H9 (cell line): ENCODE results near the gene NGRN. TPM values are rescaled to one million over a fixed set of nuclear protein-coding genes. Genes with fewer than 3 reads are reported as not detected.

Experiments used
- DNase-seq: peaks from one replicate; pipeline ENCODE4 v3.0.0-alpha.2; 2017
- H2AFZ ChIP-seq: one replicate; pipeline ENCODE4 v1.6.1; 2013; ENCODE audit warnings: mild to moderate bottlenecking, low read length, control low read depth, moderate library complexity
- H2AK5ac ChIP-seq: 2 replicates; pipeline ENCODE4 v1.6.1; 2013; ENCODE audit warnings: low read length, control low read depth, mixed read lengths; ENCODE audit not compliant: insufficient read length
- H2BK120ac ChIP-seq: one replicate; pipeline ENCODE4 v1.6.1; 2013; ENCODE audit warnings: low read depth, mild to moderate bottlenecking, low read length, control low read depth, inconsistent platforms; ENCODE audit not compliant: poor library complexity, severe bottlenecking
- H2BK12ac ChIP-seq: 2 replicates; pipeline ENCODE4 v1.6.1; 2013; ENCODE audit warnings: low read length, control low read depth, mixed read lengths, low read depth; ENCODE audit not compliant: insufficient read length
- H2BK15ac ChIP-seq: 2 replicates; pipeline ENCODE4 v1.6.1; 2013; ENCODE audit warnings: low read depth, low read length, control low read depth
- H2BK20ac ChIP-seq: one replicate; pipeline ENCODE4 v1.6.1; 2013; ENCODE audit warnings: low read depth, mild to moderate bottlenecking, low read length, control low read depth, inconsistent platforms; ENCODE audit not compliant: poor library complexity, severe bottlenecking
- H2BK5ac ChIP-seq: 2 replicates; pipeline ENCODE4 v1.6.1; 2013; ENCODE audit warnings: low read length, control low read depth, mixed read lengths; ENCODE audit not compliant: insufficient read length
- H3K14ac ChIP-seq: 2 replicates; pipeline ENCODE4 v1.6.1; 2013; ENCODE audit warnings: low read length, control low read depth; ENCODE audit not compliant: insufficient read depth
- H3K18ac ChIP-seq: 2 replicates; pipeline ENCODE4 v1.6.1; 2013; ENCODE audit warnings: low read depth, mild to moderate bottlenecking, mixed read lengths, low read length, control low read depth; ENCODE audit not compliant: insufficient read length
- H3K23ac ChIP-seq: 2 replicates; pipeline ENCODE4 v1.6.1; 2013; ENCODE audit warnings: low read length, control low read depth, mixed read lengths, low read depth; ENCODE audit not compliant: insufficient read length
- H3K23me2 ChIP-seq: 2 replicates; pipeline ENCODE4 v1.6.1; 2013; ENCODE audit warnings: low read depth, mild to moderate bottlenecking, mixed read lengths, low read length, control low read depth; ENCODE audit not compliant: insufficient read length, poor library complexity, severe bottlenecking
- H3K27ac ChIP-seq: 2 replicates; pipeline ENCODE4 v1.5.1; 2013; ENCODE audit warnings: low read length, control low read depth, mixed read lengths, low read depth; ENCODE audit not compliant: insufficient read length
- H3K27me3 ChIP-seq: 2 replicates; pipeline ENCODE4 v1.6.1; 2013; ENCODE audit warnings: low read length, control low read depth, inconsistent platforms; ENCODE audit not compliant: insufficient read depth
- H3K4ac ChIP-seq: 2 replicates; pipeline ENCODE4 v1.6.1; 2013; ENCODE audit warnings: low read depth, mild to moderate bottlenecking, control low read depth, inconsistent platforms, low read length, moderate library complexity
- H3K4me1 ChIP-seq: 2 replicates; pipeline ENCODE4 v1.6.1; 2013; ENCODE audit warnings: low read length, control low read depth, inconsistent platforms; ENCODE audit not compliant: insufficient read depth
- H3K4me2 ChIP-seq: 2 replicates; pipeline ENCODE4 v1.6.1; 2013; ENCODE audit warnings: low read length, control low read depth, mixed read lengths; ENCODE audit not compliant: insufficient read length, insufficient read depth
- H3K56ac ChIP-seq: 2 replicates; pipeline ENCODE4 v1.6.1; 2013; ENCODE audit warnings: low read depth, mild to moderate bottlenecking, mixed read lengths, low read length, control low read depth; ENCODE audit not compliant: insufficient read length
- H3K79me1 ChIP-seq: 2 replicates; pipeline ENCODE4 v1.6.1; 2013; ENCODE audit warnings: low read depth, mild to moderate bottlenecking, moderate library complexity, low read length, control low read depth, inconsistent platforms; ENCODE audit not compliant: insufficient read depth, poor library complexity, severe bottlenecking
- H3K79me2 ChIP-seq: 2 replicates; pipeline ENCODE4 v1.6.1; 2013; ENCODE audit warnings: low read length, control low read depth, inconsistent platforms; ENCODE audit not compliant: insufficient read depth
- H3K9ac ChIP-seq: 2 replicates; pipeline ENCODE4 v1.6.1; 2013; ENCODE audit warnings: low read length, control low read depth, mixed read lengths; ENCODE audit not compliant: insufficient read length; ENCODE audit errors: extremely low read depth
- H3K9me3 ChIP-seq: one replicate; pipeline ENCODE4 v1.6.1; 2013; ENCODE audit warnings: low read depth, low read length, inconsistent platforms; ENCODE audit not compliant: control insufficient read depth
- H3T11ph ChIP-seq: one replicate; pipeline ENCODE4 v1.6.1; 2013; ENCODE audit warnings: mild to moderate bottlenecking, low read length, control low read depth, inconsistent platforms
- H4K20me1 ChIP-seq: one replicate; pipeline ENCODE4 v1.6.1; 2013; ENCODE audit not compliant: control insufficient read depth, insufficient read length, insufficient read depth
- H4K5ac ChIP-seq: 2 replicates; pipeline ENCODE4 v1.6.1; 2013; ENCODE audit warnings: low read depth, mild to moderate bottlenecking, mixed read lengths, low read length, control low read depth; ENCODE audit not compliant: insufficient read length
- H4K8ac ChIP-seq: replicated peaks from 2 replicates; pipeline ENCODE4 v1.6.1; 2013; ENCODE audit warnings: low read length, control low read depth, mixed read lengths, low read depth; ENCODE audit not compliant: insufficient read length
- H4K91ac ChIP-seq: 2 replicates; pipeline ENCODE4 v1.6.1; 2013; ENCODE audit warnings: low read depth, mild to moderate bottlenecking, moderate library complexity, mixed read lengths, low read length, control low read depth; ENCODE audit not compliant: insufficient read length
- H3K27ac Mint-ChIP-seq, 3 experiments: 2 replicates in 2 of 3; 3 replicates in 1 of 3; pipeline ENCODE4 v1.8.0; 2020 to 2021; ENCODE audit warnings: mixed read lengths in 3 of 3, mild to moderate bottlenecking in 1 of 3, moderate library complexity in 1 of 3
- H3K27me3 Mint-ChIP-seq: 2 replicates; pipeline ENCODE4 v1.8.0; 2021; ENCODE audit warnings: low read depth, mild to moderate bottlenecking, moderate library complexity, mixed read lengths
- H3K36me3 Mint-ChIP-seq, 3 experiments: 2 replicates in 2 of 3; 3 replicates in 1 of 3; pipeline ENCODE4 v1.8.0; 2020 to 2021; ENCODE audit warnings: low read depth in 3 of 3, mixed read lengths in 3 of 3; ENCODE audit not compliant: insufficient read depth in 1 of 3
- H3K4me1 Mint-ChIP-seq, 2 experiments: 2 replicates each; pipeline ENCODE4 v1.8.0; 2020; ENCODE audit warnings: mixed read lengths in 2 of 2
- H3K4me3 Mint-ChIP-seq, 2 experiments: 2 replicates in 1 of 2; 3 replicates in 1 of 2; pipeline ENCODE4 v1.8.0; 2020 to 2021; ENCODE audit warnings: mild to moderate bottlenecking in 2 of 2, mixed read lengths in 2 of 2, moderate library complexity in 1 of 2
- H3K9me3 Mint-ChIP-seq, 2 experiments: 2 replicates in 1 of 2; 3 replicates in 1 of 2; pipeline ENCODE4 v1.8.0; 2020; ENCODE audit warnings: mild to moderate bottlenecking in 2 of 2, mixed read lengths in 2 of 2, moderate library complexity in 1 of 2
- CTCF ChIP-seq: fragments of 200-600 bp; sonication (generic); conservative IDR thresholded peaks from 3 replicates; pipeline ENCODE4 v1.8.0; 2021; ENCODE audit warnings: antibody characterized with exemption, mild to moderate bottlenecking
- WGBS: extraction: QIAGEN DNeasy Blood & Tissue Kit; methylation state at CpG from one replicate; pipeline ENCODE4 v1.1.7; 2013; ENCODE audit warnings: missing lambda C conversion rate, low lambda C conversion rate, mixed read lengths; ENCODE audit not compliant: insufficient read length; ENCODE audit errors: extremely low coverage; 5-methylcytosine and 5-hydroxymethylcytosine counted together
- total RNA-seq: library from RNA; stranded (reverse); gene quantifications from 2 replicates; pipeline ENCODE4 v1.2.1, GENCODE V29; 2021

The NGRN gene
- total RNA-seq, 1 experiment from 2014 or later, result 79.2 TPM

DNA sequence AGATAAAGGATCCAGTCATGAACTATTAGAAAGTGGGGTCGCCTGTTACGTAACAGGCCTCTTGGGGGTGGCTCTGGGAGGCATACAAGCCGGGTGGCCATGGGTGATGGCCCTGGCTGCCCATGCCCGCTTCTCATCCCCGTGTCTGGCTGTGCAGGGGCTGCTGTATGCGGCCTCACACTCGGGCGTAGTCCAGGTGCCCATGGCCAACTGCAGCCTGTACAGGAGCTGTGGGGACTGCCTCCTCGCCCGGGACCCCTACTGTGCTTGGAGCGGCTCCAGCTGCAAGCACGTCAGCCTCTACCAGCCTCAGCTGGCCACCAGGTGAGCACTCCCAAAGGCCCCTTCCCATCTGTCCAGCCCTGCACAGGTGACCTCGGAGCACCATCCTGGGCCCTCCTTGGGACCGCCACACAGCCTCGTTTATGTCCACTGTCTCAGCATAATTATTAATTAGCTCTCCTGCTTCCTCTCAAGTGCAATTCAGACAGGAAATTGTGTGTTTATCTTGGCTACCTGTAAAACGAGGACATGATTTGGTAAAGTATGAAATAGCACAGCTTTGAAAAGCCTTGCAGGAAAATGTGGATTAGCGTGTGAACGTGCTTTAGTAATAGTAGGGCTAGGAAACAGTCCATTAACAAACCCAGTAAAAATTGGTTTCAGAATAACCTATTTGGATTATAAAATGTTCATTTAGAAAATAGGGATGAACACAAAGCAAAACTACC lies 39.8 kb upstream of the NGRN start:
- Histone ChIP-seq H2AFZ (no peak overlapping the region), H3K4me2 (no peak overlapping the region), H4K5ac (no peak overlapping the region), H2BK12ac (no peak overlapping the region), H2AK5ac (no peak overlapping the region), H3K23me2 (no peaks in the 10 kb centered on the region), H3K79me1 (no peaks in the 10 kb centered on the region), H3K9ac (no peak overlapping the region), H3K4ac (no peak overlapping the region), H4K20me1 (no peaks in the 10 kb centered on the region), H3K56ac (no peak overlapping the region), H3T11ph (no peak overlapping the region), H3K79me2 (no peaks in the 10 kb centered on the region), H3K14ac (no peak overlapping the region), H3K23ac (no peak overlapping the region), H2BK5ac (no peak overlapping the region), H3K27ac (no peak overlapping the region), H3K27me3 (no peaks in the 10 kb centered on the region), H2BK15ac (no peak overlapping the region), H2BK120ac (no peak overlapping the region), H2BK20ac (no peak overlapping the region), H4K8ac (no peak overlapping the region), H4K91ac (no peak overlapping the region), H3K9me3 (no peaks in the 10 kb centered on the region), H3K18ac (no peak overlapping the region), H3K4me1 (no peaks in the 10 kb centered on the region)
- no peak for TF ChIP-seq CTCF
- WGBS, result no CpG with 5 or more reads among the region's 18 CpGs
- Mint-ChIP-seq H3K27ac (no peak overlapping the region), H3K4me3 (no peak overlapping the region), H3K9me3 (no peaks in the 10 kb centered on the region), H3K27me3 (no peaks in the 10 kb centered on the region), H3K4me1 (peaks cover 0 to 4% of the 10 kb centered on the region in 2 experiments; a peak in 1 of 4 replicates), H3K36me3 (peaks cover 32 to 64% (median 59%) of the 10 kb centered on the region in 3 experiments)
- DNase-seq, result no peak
